ENCODE results near the gene ZDHHC17. TPM values are rescaled to one million over a fixed set of nuclear protein-coding genes. Genes with fewer than 3 reads are reported as not detected.

ZDHHC17 gene
- total RNA-seq, 1 experiment from 2014 or later: 13.0 TPM

GRCh38 chr12:76878099-76878898 lies 114.4 kb downstream of the ZDHHC17 start:
- H3K9me3 ChIP-seq: no peaks in the 10 kb centered on the region
- H3K36me3 ChIP-seq: no peaks in the 10 kb centered on the region
- peak; percentile 40 for DNase-seq

GRCh38 chr12:76878899-76879709 lies 115.2 kb downstream of the ZDHHC17 start, which contains the start of gene CSRP2:
CSRP2 (minus strand) TSS chr12:76879019; CDS start chr12:76866260, 12,759 bp downstream.
- no peaks in the 10 kb centered on the region for H3K36me3 ChIP-seq
- no peaks in the 10 kb centered on the region for H3K27me3 ChIP-seq
- H3K9me3 ChIP-seq: peaks cover 3% of the 10 kb centered on the region
- DNase-seq: peak; percentile 88
- peak within 1 kb of the TSS; percentile 69 for H3K4me3 ChIP-seq

More at GRCh38 chr12:76878099-76878898, 114.4 kb downstream of the ZDHHC17 start:
- no peaks in the 10 kb centered on the region for H3K27me3 ChIP-seq
- H3K4me3 ChIP-seq: peak overlapping the region; percentile 69

GRCh38 chr12:76879710-76880518 lies 116.0 kb downstream of the ZDHHC17 start:
- Histone ChIP-seq H3K9me3 (peaks cover 3% of the 10 kb centered on the region), H3K4me3 (peak overlapping the region; percentile 69), H3K27me3 (no peaks in the 10 kb centered on the region), H3K36me3 (no peaks in the 10 kb centered on the region)
- no peak for DNase-seq

- Histone ChIP-seq H3K4me3 (no peak overlapping the region), H3K36me3 (no peaks in the 10 kb centered on the region), H3K27me3 (no peaks in the 10 kb centered on the region), H3K9me3 (peaks cover 3% of the 10 kb centered on the region)
- DNase-seq: no peak
Measured at GRCh38 chr12:76880519-76881023, 116.7 kb downstream of the ZDHHC17 start.

GRCh38 chr12:76881142-76881541 lies 117.2 kb downstream of the ZDHHC17 start:
- Histone ChIP-seq H3K27me3 (no peaks in the 10 kb centered on the region), H3K4me3 (no peak overlapping the region), H3K36me3 (no peaks in the 10 kb centered on the region), H3K9me3 (peaks cover 3% of the 10 kb centered on the region)
- no peak for DNase-seq

- Histone ChIP-seq H3K9me3 (peaks cover 3% of the 10 kb centered on the region), H3K36me3 (no peaks in the 10 kb centered on the region), H3K27me3 (no peaks in the 10 kb centered on the region), H3K4me3 (no peak overlapping the region)
- DNase-seq: no peak
Measured at GRCh38 chr12:76882367-76882766, 118.5 kb downstream of the ZDHHC17 start.

- no peaks in the 10 kb centered on the region for H3K27me3 ChIP-seq
- peaks cover 3% of the 10 kb centered on the region for H3K9me3 ChIP-seq
- DNase-seq: no peak
- no peak overlapping the region for H3K4me3 ChIP-seq
- H3K36me3 ChIP-seq: no peaks in the 10 kb centered on the region
Measured at GRCh38 chr12:76883151-76883550, 119.2 kb downstream of the ZDHHC17 start.

- no peaks in the 10 kb centered on the region for H3K36me3 ChIP-seq
- DNase-seq: peak; percentile 63
- no peaks in the 10 kb centered on the region for H3K27me3 ChIP-seq
- no peak overlapping the region for H3K4me3 ChIP-seq
- peaks cover 3% of the 10 kb centered on the region for H3K9me3 ChIP-seq
Measured at GRCh38 chr12:76883811-76884210, 119.9 kb downstream of the ZDHHC17 start.

- DNase-seq: no peak
- Histone ChIP-seq H3K27me3 (no peaks in the 10 kb centered on the region), H3K9me3 (peaks cover 2% of the 10 kb centered on the region), H3K4me3 (no peak overlapping the region), H3K36me3 (no peaks in the 10 kb centered on the region)
Measured at GRCh38 chr12:76888775-76889174, 124.9 kb downstream of the ZDHHC17 start.

- peaks cover 7% of the 10 kb centered on the region for H3K9me3 ChIP-seq
- H3K27me3 ChIP-seq: no peaks in the 10 kb centered on the region
- DNase-seq: no peak
- H3K4me3 ChIP-seq: no peak overlapping the region
- H3K36me3 ChIP-seq: no peaks in the 10 kb centered on the region
Measured at GRCh38 chr12:76890151-76891143, 126.5 kb downstream of the ZDHHC17 start.

- Histone ChIP-seq H3K9me3 (peaks cover 7% of the 10 kb centered on the region), H3K36me3 (no peaks in the 10 kb centered on the region), H3K27me3 (no peaks in the 10 kb centered on the region), H3K4me3 (no peak overlapping the region)
- no peak for DNase-seq
Measured at GRCh38 chr12:76891609-76892008, 127.7 kb downstream of the ZDHHC17 start.

- Histone ChIP-seq H3K36me3 (no peaks in the 10 kb centered on the region), H3K4me3 (no peak overlapping the region), H3K27me3 (no peaks in the 10 kb centered on the region), H3K9me3 (peaks cover 7% of the 10 kb centered on the region)
- DNase-seq: no peak
Measured at GRCh38 chr12:76895796-76896195, 131.9 kb downstream of the ZDHHC17 start.

GRCh38 chr12:76896274-76896673 lies 132.4 kb downstream of the ZDHHC17 start:
- Histone ChIP-seq H3K27me3 (no peaks in the 10 kb centered on the region), H3K9me3 (peaks cover 7% of the 10 kb centered on the region), H3K4me3 (no peak overlapping the region), H3K36me3 (no peaks in the 10 kb centered on the region)
- no peak for DNase-seq

- DNase-seq: no peak
- no peak overlapping the region for H3K4me3 ChIP-seq
- peaks cover 7% of the 10 kb centered on the region for H3K9me3 ChIP-seq
- H3K36me3 ChIP-seq: no peaks in the 10 kb centered on the region
- H3K27me3 ChIP-seq: no peaks in the 10 kb centered on the region
Measured at GRCh38 chr12:76898442-76898841, 134.5 kb downstream of the ZDHHC17 start.

GRCh38 chr12:76899522-76899921 lies 135.6 kb downstream of the ZDHHC17 start:
- no peak for DNase-seq
- Histone ChIP-seq H3K36me3 (no peaks in the 10 kb centered on the region), H3K9me3 (no peaks in the 10 kb centered on the region; the same call in 1 of the 2 replicates), H3K27me3 (no peaks in the 10 kb centered on the region), H3K4me3 (no peak overlapping the region)
